HG02981 (cell line): ENCODE results near the gene MYL4.
"Not testable (repeated sequence)": the region's sequence is repeated elsewhere in the genome, so short reads cannot be mapped to it uniquely, and the experiment has no call there.

ENCODE experiments used
- ATAC-seq: cut with Tn5 transposase; IDR thresholded peaks from one replicate; pipeline ENCODE4 v1.9.1; 2021; ENCODE audit warnings: mild to moderate bottlenecking, moderate library complexity; ENCODE audit not compliant: unreplicated experiment

Gene MYL4

GRCh38 chr17:47208744-47209488 is at the start of gene MYL4:
TSS of gene MYL4 (plus strand) at chr17:47209348. CDS start at chr17:47209423, 75 bp downstream.
- ATAC-seq, result no peak

DNA sequence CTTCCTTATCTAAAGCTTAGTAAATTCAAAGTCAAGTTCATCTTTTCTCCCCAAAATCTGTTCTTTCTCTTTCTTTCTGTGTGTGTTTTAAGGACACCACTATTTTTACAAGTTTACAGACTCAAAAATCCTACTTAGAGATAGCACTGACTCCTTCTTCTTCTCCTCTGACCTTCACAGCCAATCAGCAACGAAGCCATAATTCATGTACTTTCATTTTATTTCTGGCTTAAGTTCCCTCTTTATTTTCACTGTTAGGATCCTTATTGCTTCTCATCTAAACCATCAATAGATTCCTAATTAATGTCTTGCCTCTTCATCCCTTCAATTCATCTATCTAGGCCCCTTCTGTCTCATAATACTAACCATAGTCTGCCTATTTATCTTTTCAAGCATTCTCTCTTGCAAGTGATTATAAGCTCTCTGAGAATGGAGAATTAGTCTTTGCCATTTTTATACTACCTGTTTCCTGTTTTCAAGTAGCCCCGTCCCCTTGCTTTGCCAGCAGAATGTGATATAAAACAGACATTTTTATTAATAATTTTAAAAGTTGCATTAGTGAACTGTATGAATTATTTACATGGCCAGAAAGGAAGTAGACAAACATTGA is 47.0 kb upstream of the MYL4 start:
- no peak for ATAC-seq

DNA sequence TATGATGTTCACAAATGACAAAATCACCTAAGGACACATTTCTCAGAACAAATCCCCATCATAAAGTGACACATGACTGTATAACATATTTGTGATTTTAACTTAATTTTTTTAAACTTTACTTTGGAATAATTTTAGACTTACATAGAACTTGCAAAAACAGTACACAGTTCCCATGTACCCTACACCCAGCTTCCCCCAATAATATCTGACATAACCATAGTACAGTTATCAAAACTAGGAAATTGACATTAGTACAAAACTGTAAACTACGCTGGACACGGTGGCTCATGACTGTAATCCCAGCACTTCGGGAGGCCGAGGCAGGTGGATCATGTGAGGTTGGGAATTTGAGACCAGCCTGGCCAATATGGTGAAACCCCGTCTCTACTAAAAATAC is 44.9 kb upstream of the MYL4 start:
- ATAC-seq, result no peak

DNA sequence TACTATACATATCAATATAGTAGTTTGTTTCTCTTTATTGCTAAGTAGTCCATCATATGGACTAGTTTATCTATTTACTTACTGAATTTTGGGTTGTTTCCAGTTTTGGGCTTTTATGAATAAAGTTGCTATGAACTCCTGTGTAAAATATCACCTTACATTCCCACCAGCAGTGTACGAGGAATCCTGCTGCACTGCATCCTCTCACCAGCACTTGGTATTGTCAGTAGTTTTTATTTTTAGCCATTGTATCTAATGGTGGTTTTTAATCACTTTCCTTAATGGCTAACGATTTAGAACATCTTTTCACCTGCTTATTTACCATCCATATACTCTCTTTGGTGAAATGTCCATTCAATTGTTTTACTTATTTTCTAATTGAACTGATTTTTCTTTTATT is 44.0 kb upstream of the MYL4 start:
- ATAC-seq, result no peak

DNA sequence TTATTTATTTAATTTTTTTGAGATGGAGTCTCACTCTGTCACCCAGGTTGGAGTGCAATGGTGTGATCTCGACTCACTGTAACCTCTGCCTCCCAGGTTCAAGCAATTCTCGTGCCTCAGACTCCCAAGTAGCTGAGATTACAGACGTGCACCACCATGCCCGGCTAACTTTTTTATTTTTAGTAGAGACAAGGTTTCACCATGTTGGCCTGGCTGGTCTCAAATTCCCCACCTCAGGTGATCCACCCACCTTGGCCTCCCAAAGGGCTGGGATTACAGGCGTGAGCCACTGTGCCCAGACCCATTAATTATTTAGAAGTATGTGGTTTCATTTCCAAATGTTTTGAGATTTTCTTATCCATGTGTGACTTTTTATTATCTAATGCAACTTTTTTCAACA is 42.3 kb upstream of the MYL4 start:
- ATAC-seq, result not testable (repeated sequence)

DNA sequence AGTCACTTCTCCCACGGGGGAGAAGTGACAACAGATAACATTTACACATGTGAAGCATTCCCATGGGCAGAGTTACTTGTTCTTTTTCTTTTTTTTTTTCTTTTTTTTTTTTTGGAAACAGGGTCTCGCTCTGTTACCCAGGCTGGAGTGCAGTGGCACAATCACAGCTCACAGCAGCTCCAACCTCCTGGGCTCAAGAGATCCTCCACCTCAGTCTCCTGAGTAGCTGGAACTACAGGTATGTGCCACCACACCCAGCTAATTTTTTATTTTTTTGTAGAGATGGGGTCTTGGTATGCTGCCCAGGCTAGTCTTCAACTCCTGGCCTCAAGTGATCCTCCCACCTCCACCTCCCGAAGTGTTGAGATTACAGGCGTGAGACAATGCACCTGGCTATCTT is 40.3 kb upstream of the MYL4 start:
- ATAC-seq, result not testable (repeated sequence)

- no peak for ATAC-seq
Observed at GRCh38 chr17:47170710-47171109, 38.4 kb upstream of the MYL4 start.

GRCh38 chr17:47172696-47173565 is 36.2 kb upstream of the MYL4 start:
- no peak for ATAC-seq

GRCh38 chr17:47174823-47175222 is 34.3 kb upstream of the MYL4 start:
- ATAC-seq, result not testable (repeated sequence)

DNA sequence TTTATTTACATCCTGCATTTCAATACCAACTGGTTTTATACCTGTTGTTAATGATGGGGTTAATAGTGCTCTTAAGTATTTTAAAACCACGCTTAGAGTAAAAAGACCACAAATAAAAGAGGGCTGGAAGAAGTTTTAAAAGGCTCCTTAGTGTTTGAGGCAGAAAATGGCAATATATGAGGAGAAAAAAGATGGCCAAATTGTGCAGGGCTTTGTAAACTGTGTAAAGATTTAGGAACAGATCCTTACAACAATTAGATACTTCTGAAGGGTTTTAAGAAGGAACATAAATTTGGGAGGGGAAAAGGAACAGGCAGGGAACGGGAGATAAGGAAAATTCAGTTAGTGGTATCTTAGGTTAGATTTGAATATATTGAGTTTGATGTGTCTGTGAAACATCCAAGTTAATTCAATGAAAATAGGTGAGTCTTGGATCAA is 32.7 kb upstream of the MYL4 start:
- no peak for ATAC-seq

DNA sequence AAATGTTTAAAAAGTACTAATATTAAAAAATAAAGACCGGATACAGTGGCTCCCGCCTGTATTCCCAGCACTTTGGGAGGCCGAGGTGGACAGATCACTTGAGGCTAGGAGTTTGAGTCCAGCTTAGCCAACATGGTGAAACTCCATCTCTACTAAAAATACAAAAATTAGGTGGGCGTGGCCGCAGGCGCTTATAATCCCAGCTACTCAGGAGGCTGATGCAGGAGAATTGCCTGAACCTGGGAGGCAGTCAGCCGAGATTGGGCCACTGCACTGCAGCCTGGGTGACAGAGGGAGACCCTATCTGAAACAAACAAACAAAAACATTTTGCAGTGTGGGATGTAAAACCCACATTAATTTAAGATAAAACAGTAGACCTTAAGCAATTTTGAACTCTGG is 31.9 kb upstream of the MYL4 start:
- no peak for ATAC-seq

- no peak for ATAC-seq
Observed at GRCh38 chr17:47179141-47179540, 30.0 kb upstream of the MYL4 start.

GRCh38 chr17:47180337-47180736 is 28.8 kb upstream of the MYL4 start:
- ATAC-seq, result no peak

DNA sequence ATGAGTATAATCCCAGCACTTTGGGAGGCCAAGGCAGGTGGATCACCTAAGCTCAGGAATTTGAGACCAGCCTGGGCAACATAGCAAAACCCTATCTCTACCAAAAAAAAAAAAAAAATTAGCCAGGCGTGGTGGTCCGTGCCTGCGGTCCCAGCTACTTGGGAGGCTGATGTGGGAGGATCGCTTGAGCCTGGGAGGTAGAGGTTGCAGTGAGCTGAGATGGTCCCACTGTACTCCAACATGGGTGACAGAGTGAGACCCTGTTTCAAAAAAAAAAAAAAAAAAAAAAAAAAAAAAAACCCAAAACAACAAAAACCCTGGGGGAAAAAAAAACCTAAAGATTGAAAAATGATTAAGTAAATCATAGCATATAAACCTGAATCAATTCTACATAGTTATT is 28.2 kb upstream of the MYL4 start:
- ATAC-seq, result not testable (repeated sequence)

GRCh38 chr17:47184681-47185080 is 24.5 kb upstream of the MYL4 start:
- no peak for ATAC-seq

- ATAC-seq, result no peak
Observed at GRCh38 chr17:47188271-47188875, 20.8 kb upstream of the MYL4 start.

- ATAC-seq, result peak; percentile 90
Observed at GRCh38 chr17:47188876-47189731, 20.0 kb upstream of the MYL4 start, which contains the start of gene CDC27. TSS of gene CDC27 (minus strand) at chr17:47189295. CDS start at chr17:47189172, 123 bp downstream.

- ATAC-seq, result peak; percentile 2
Observed at GRCh38 chr17:47189732-47190237, 19.4 kb upstream of the MYL4 start.

DNA sequence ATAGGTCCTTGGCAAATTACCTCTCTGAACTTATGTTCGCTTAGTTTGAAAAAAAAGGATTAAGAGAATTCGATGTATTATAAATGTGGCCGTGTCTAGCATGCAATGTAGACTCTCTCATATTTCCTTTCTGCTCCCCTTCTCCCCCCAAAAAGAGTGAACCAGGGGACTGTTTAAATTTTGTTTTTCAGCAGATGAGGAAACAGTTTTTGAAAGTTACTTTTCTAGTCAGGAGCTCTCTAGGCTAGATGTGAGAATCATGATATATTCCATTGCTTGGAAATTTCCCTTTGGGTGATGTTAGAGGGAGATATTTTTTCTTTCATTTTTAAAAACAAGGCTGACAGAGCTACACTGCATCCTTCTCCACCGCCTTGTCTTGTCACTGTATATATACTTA is 18.9 kb upstream of the MYL4 start:
- no peak for ATAC-seq

DNA sequence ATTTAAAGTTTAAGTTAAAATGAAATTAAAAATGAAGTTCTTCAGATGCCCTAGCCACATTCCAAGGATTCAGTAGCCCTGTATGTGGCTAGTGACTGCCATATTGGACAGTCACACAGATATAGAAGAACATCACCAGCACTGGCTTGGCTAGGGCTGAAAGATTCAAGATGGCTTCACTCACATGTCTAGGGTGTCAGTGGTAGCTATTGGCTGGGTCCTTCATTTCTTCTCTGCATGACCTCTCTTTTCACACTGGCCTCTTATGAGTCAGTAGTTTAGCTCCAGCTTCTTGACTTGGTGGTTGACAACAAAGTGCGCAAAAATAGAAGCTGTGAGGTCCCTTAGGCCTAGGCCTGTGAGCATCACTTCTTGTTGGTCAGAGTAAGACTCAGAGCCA is 18.4 kb upstream of the MYL4 start:
- no peak for ATAC-seq
